HG02610 (cell line): ENCODE measurements around the gene HTRA3.

Source experiments
- ATAC-seq: cut with Tn5 transposase; IDR thresholded peaks from one replicate; pipeline ENCODE4 v1.9.1; 2021; ENCODE audit warnings: mild to moderate bottlenecking, moderate library complexity; ENCODE audit not compliant: unreplicated experiment

HTRA3 gene

DNA sequence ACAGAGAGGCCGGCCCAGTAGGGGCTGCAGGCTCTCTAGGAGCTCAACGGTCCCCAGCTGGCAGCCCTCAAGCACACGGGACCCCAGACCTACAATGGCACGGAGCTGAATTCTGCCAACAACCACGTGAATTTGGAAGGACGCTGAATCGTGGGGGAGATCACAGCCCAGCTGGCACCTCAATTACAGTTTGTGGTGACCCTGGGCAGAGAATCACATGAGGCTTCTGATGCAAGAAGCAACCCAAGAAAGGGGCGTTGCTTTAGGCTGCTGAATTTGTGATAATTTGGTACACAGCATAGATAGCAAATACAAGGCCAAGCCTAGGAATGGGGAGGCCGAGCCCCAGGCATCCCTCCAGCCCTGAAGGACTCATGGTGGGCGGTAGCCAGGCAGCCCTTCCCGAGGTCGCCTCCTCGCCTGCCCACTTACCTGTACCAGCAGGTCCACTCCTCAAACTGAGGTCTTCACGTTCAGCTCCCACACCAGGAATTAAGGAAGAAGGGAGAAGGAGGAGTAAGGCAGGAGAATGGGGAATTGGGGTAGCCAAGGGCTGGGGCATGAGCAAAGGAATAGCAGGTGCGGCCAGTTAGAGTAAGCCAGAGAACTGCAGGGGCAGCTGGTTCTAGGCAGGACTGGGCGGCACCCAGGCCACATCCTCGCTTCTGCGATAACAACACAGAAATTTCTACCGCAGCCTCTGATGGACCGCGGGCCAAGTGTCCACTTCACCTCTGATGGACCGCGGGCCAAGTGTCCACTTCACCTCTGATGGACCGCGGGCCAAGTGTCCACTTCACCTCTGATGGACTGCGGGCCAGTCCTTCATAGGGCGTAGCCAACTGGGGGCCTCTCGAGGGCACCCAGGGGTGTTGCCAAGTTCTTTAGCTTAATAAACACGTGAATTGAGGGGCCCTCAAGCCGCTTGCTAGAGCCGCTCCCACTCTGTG lies 23.4 kb upstream of the HTRA3 start:
- ATAC-seq: no peak

DNA sequence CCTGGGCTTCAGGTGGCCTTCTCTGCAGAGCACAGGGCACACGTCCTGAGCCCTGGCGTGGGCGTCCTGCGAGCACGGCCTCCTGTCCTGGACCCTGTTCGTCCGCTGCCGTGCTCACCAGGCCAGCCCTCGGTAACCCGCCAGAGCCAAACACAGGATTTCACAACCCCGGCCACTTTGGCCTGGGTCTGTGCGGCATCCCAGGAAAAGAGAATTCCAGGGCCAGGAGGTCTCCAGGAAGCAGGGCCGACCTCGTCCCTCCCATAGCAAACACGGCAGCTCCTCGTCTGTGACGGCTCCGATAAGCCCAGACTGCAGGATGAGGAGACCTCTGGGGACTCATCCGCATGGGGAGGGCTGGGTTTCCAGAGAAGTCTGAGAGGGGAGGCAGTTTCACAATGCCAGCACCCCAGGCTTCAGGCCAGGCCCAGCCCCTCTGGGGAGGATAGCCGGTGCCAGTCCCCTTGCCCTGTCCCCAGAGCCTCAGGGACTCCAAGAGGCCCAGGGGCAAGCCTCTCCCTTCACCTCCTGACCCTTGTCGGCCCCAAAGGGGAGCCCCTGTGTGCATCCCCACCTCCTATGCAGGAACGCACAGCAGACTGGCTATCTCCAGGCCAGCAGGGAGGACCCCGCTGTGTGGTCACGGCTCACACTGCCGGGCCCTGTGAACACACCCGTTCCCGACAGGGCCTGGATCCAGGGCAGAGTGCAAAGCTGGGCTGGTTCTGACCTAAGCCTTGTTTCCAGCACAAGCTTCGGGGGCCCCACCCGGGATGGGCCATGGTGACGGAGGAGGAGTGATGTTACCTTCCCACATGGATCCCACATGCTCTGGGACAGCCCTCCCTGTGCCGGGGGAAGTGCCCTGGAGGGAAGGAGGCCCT lies 22.3 kb upstream of the HTRA3 start:
- ATAC-seq: no peak

DNA sequence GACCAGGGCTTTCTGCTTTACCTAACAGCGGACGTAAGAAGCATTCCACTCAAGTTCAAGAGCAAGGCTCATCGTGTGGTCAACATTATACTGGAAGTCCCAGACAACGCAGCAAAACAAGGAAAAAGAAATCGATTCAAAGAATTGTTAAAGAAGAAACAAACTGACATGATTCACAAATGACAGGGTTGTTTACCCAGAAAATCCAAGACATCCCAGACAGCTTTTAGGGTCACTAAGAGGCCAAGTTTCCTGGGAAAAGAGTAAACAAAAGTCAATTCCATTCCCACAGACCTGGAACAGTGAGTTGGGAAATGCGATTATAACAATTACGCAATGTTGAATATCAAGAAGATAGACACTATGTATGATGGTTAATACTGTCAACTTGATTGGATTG lies 21.5 kb upstream of the HTRA3 start:
- ATAC-seq: no peak

DNA sequence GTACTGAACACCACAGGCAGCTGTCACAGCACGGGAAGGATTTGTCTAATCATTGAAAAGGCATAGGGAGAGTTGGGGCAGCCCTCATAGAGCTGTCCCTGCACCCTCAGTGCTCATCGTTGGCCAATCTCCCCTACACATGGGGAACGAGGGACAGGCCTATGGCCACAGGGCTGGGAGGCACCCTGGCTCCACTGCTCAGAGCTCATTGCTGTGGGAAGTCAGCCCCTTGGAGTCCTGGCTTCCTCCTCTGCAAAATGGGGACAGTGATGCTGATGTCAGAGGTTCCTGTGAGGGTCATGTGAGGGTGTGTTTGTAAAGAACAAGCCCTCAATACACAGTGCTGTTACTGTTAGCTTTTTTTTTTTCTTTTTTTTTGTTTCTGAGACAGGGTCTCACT lies 19.3 kb upstream of the HTRA3 start:
- ATAC-seq: no peak

DNA sequence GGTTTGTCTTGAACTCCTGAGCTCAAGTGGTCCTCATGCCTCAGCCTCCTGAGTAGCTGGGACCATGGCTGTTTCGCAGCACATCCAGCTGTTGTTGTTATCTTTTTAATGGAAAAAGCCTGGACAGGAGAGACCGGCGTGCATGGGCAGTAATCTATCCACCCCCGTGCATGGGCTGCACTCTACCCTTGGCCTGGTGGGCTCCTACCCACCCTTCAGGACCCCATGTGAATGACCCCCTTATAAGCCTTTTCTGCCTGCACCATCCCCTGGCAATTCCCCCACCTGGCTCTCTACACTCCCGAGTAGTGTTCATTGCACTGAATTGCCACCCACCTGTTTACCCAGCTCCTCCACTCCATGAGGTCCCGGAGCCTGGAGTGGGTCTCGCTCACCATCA lies 18.9 kb upstream of the HTRA3 start:
- ATAC-seq: no peak

DNA sequence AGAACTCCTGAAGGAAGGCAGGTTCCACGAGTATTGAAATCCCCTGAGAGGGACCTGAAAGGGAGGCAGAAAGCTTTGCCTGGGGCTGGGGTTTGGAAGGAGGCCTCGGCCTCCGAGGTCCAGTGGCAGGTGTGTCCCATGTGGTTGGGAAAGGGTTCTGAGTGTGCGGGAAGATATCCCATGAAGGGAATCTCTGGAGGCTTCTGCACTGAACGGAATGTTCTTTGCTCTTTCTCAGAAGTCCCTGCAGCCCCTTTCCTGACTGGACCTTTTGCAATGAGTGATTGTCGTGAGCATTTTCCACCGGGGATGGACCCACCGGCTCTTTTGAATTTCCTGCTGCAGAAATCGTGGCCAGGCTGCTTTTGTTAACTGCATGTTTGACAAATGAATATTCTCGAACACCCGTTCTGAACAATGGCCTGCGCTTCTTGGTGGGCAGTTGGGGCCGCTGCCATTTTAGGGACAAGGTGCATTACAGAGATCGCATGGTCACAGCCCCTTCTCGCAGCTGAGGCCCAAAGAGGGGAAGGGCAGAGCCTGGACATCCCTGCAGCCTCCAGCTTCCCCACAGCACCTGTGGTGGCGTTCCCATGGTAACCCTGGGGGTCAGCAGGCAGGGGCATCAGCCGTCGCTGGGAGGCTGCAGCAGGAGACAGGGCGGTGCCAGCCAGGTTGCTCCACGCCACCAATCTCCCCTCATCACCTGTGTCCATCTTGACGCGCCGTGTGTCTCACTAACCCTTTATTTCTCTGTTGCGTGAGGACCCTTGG lies 18.3 kb upstream of the HTRA3 start:
- no peak for ATAC-seq

DNA sequence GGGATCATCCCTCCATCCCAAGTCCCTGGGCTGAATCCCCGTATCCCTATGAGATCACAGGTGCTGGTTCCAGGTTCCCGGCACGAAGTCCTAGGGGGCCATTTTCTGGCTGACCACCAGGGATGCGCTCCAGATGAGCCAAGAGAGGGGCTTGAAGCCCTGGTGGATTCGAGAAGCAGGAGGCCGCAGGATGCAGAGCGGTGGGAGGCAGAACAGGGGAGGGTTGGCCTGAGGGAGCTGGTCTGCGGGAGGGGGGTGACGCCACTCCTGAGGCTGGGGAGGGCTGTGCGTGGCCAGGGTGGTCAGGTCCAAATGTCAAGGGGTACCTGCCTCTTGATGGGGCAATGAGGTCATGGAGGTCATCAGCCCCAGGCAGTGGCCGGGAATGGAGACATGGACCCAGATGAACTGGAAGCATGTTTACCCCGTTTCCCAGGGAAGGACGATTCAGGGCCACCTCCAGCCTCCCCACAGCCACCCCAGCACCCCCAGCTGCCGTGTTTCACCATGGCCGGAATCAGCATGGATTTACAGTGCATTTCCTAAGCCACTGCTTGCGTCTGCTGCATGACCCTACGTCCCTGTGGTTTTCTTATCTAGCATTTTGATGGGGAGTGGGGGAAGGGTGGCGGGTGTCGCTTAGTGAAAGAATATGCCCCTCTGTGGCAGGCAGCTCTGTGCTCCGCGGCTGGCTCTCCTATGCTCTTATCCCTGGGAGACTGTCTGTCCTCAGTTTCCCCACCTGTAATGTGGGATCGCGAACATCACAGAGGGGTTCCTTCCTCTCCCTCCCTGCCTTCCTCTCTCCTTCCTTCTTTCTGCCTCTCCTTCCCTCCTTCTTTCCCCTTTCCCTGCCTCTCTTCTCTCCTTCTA lies 17.0 kb upstream of the HTRA3 start:
- ATAC-seq: no peak

DNA sequence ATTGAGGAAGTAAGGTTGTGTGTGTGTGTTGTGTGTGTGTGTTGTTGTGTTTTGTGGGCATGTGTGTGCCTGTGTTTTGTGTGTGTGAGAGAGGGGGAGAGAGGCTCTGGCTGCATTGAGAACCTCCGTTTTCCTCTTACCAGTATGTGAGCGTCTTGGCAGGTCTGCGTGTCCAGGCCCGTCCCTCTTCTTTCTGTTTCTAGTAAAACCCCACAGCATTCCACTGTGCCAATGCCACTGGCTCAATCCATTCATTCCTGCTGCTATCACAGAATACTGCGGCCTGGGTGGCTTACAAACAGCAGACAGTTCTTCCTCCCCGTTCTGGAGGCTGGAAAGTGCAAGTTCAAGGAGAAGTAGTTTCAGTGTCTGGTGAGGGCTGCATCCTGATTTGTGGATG lies 15.5 kb upstream of the HTRA3 start:
- no peak for ATAC-seq

DNA sequence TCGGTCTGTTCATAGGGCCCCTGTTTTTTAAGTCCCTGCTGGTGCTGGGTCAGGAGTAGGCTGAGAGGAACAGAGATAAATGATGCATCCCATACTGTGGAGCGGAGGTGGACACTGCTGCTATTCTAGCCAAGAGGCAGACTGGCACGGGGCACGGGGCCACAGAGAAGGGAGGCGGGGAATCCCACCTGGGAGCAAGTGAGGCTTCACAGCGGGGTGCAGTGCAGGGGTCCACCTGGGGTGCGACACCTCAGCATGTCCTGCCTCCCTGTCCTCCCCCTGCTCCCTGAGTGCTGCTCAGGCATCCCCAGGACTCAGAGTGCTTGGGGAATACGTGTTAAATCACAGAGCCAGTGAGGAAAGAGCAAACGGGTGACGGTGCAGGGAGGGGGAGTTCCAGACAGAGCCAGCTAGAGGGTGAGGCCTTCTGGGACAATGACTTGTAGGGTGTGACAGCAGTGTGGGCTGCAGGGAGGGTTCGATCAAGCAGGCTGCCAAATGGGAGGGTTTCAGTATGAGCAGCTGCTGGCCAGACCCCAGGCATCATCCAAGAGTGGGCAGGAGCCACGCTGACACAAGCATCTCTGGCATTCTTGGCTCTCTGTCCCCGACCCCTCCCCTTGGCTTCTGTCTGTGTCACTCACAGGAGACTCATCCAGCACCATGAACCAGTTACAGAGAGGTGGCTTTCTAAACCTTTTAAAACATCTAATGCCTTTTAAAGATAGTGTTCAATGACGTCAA lies 13.7 kb upstream of the HTRA3 start:
- no peak for ATAC-seq

DNA sequence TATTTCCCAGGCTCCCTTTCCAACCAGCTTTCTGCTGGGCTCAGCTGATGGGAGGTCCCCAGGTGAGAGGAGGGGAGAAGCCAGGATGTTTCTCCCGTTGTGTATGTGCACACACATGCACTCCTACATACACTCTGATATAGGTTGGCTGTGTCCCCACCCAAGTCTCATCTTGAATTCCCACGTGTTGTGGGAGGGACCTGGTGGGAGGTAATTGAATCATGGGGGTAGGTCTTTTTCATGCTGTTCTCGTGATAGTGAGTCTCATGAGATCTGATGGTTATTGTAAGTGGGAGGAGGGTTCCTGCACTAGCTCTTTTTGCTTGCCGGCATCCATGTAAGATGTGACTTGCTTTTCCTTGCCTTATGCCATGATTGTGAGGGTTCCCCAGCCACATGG lies 11.7 kb upstream of the HTRA3 start:
- no peak for ATAC-seq

DNA sequence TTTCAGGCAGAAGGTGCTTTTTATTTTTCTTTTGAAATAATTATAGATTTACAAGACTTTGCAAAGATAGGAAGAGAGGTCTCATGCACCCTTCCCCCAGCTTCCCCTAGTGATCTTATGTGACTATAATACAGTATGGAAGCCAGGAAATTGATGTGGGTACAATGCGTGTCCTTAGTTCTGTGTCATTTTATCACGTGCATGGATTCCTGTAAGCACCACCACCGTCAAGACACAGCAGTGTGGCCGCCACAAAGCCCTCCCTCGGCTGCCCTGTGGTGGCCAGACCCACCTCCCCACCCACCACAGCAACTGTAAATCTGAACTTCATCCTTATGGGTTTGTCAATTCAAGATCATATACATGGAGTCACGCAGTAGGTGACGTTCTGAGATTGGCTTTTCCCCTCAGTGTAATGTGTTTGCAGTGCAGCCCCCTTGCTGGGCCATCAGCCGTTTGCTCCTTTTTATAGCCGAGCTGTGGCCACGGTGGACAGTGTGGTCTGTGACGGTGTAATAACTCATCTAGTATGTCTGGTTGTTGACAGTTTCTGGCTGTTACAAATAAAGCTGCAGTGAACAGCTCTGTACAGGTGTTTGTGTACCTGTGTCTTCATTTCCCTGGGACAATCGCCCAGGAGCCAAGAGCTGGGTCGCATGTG lies 10.9 kb upstream of the HTRA3 start:
- ATAC-seq: no peak

DNA sequence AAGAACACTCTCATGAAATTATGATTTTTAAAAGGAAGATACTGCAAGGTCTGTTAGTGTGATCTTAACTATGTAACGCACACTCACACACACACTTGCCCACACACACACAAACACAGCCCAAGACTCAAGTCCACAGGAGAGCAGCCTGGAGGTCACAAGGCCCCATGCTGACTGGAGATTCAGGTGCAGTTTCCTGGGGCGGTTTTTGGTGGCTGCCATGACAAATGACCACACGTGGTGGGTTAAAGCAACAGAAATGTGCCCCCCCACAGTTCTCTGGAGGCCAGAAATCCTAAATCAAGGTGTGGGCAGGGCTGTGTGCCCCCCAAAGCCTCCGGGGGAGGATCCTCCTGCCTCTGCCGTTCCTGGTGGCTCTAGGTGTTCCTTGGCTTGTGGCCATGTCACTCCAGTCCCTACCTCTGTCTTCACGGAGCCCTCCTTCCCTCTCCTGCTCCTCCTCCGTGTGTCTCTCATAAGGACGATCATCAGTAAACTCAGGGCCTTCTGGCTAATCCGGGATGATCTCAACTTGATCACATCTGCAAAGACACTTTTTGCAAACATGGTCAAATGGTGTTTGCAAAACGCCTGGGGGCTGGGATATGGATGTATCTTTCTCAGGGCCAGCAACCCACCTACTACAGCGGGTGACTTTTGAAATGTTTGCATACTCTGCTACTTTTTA lies 9.7 kb upstream of the HTRA3 start:
- no peak for ATAC-seq

DNA sequence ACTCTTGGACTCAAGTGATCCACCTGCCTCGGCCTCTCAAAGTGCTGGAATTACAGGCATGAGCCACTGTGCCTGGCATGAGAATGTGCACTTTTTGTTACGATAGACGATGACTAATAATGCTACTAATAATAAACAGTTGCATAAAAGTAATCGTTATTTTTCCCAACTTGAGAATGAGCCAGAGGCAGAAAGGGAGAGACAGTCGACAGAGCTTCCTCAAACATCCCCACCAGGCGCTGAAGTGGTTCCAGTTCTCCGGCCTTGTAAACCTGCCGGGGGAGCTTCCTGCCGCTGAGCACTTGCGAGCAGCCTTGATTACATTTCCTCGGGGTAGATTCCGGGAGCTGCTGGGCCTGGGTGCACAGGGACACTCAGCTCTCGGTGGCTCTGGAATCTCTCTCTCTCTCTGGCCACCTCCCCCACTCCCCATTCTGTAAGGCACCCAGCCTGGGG lies 8.9 kb upstream of the HTRA3 start:
- no peak for ATAC-seq

DNA sequence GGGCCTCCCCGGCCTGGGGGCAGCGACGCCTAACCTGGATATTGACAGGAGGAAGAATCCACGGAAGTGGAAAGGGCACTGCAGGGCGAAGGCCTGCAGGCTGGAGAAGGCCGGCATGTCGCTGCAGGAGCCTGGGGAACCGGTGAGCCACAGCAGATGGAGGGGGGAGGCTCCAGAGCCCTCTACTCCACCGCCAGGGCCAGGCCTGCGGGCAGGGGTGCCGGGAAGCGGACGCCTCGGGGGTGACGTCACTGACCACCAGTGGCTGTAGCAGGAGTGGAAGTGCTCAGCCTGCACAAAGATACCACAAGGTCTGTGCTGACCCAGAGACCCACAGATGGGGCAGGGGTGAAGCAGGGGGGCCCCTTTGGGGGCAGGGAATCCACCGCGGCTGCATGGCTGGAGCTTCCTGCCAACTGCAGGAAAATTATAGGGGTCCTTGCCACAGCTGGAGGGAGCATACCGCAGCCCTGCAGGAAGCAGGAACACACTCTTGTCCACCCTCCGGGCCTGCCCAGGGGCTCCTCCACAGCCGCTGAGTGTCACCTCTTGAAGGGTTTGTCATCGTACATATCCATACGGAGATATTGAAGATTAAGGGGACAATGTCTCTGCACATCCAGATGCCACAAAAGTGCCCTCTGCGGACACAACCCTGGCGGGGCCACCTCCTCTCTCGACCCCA lies 7.6 kb upstream of the HTRA3 start:
- ATAC-seq: no peak

DNA sequence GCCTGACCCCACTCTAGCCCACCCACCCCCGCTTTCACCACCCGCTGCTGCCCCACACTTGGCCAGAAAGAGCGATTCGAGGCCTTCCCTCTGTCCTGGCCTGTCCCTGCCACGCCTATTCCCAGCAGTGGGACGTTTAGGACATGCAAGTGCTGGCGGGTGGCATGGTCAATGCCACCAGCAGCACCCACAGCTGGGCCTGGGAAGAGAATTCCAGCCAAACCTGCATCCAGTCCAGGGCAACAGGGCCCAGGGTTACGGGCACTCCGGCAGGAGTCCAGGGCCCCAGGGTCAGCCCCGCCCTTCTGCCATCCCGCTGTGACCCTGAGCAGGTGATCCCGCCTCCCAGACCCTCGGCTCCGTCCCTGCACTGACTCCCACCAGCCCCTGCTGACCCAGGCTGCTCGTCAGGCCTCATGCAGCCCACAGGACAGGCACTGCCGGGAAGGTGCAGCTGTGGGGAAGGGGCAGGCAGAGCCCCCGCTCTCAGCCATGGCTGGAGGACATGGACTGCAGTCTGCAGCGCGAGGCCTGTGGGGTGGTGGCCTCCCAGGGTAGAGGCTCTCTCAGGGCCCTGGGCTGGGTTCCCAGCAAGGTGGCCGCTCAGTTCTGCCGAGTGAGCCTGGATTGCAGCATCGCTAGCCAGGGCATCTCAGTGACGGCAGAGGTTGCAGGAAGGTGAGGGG lies 6.8 kb upstream of the HTRA3 start:
- ATAC-seq: no peak

DNA sequence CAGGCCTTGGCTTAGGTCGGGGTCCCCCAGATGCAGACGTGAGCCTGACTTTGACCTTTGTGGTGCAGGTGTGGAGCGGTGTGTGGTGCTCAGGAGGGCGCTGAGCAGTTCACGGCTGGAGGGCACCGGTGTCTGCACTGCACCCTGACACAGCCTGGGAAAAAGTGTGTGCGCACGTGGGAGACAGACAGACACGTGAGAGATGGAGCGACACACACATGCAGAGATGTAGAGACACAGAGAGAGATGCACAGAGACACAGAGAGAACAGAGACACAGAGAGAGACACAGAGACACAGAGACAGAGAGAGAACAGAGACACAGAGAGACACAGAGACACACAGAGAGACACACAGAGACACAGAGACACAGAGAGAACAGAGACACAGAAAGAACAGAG lies 6.2 kb upstream of the HTRA3 start:
- ATAC-seq: no peak

DNA sequence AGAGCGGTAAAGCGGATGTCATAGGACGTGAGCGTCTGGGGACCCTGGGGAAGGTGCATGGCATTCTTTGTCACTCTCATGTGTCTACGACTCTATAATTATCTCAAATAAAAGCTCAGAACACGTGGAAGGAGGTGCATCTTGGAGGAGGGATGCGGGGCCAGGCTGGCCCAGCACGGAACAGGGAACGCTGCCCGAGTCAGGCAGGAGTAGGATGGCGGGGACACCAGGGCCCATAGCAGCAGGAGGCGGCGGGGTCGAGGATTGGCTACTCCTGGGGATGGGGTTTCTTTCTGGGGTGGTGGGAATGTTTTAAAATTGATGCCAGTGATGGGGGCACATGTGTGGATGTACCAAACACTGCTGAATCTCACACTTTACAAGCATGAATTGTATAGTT lies 5.4 kb upstream of the HTRA3 start:
- ATAC-seq: no peak
